ENCODE results near the gene DDX54. TPM values are rescaled to one million over a fixed set of nuclear protein-coding genes. Genes with fewer than 3 reads are reported as not detected.

DDX54 gene
- total and polyA plus RNA-seq, 2 of the 8 experiments (the other 6 are each of a cell fraction or from before 2014, with no cell fraction given): 64.9 to 113 TPM

- H3K36me3 ChIP-seq (ENCODE audit: control insufficient read depth in 2 of 4, insufficient read depth in 4 of 4, low read length in 3 of 4): peaks cover 20 to 52% (median 41%) of the 10 kb centered on the region in 4 experiments; a peak in 7 of 8 replicates
- H2BK15ac ChIP-seq (ENCODE audit: low read length): no peak overlapping the region
- H2BK5ac ChIP-seq (ENCODE audit: low read depth, low read length): peak overlapping the region; percentile 68
- FAIRE-seq (no peak), DNase-seq (ENCODE audit: low read depth in 1 of 2, low spot score in 2 of 2) (no peak)
- peaks cover 16 to 20% of the 10 kb centered on the region in 2 experiments for H4K20me1 ChIP-seq (replicated peaks in 1 of 2; ENCODE audit: control insufficient read depth in 1 of 2, insufficient read depth in 2 of 2, low read length in 2 of 2)
- peak overlapping the region; percentile 18 to 37; a peak in 2 of 4 replicates for H3K4me2 ChIP-seq (ENCODE audit: insufficient read depth in 1 of 2, low read depth in 2 of 2, low read length in 2 of 2)
- H4K8ac ChIP-seq (ENCODE audit: extremely low read depth, insufficient read depth, low read length): no peak overlapping the region; the same call in 1 of the 2 replicates
- peak in 1 of 2 experiments; percentile 42; a peak in 1 of 4 replicates for TF ChIP-seq SIN3A (conservative IDR thresholded peaks at IDR 0.05 in 1 of 2, IDR thresholded peaks at IDR 0.05 in 1 of 2; ENCODE audit: low read depth in 1 of 2, low read length in 2 of 2)
- peak; percentile 64; the same call in 1 of the 2 replicates for TF ChIP-seq RBBP5 (IDR thresholded peaks at IDR 0.05; ENCODE audit: borderline replicate concordance, low read depth, low read length)
- peak; percentile 61 for TF ChIP-seq ASH2L (IDR thresholded peaks at IDR 0.05; ENCODE audit: low read length)
- TF ChIP-seq SAP30 (IDR thresholded peaks at IDR 0.05; ENCODE audit: insufficient read depth, insufficient replicate concordance, low read length): peak; percentile 38
- TF ChIP-seq SUZ12 (IDR thresholded peaks at IDR 0.05; ENCODE audit: low read length): no peak
- H3K4me3 ChIP-seq (ENCODE audit: extremely low read depth in 1 of 4, insufficient read depth in 2 of 4, low read depth in 3 of 4, low read length in 4 of 4): no peak overlapping the region
- no peak overlapping the region for H3K56ac ChIP-seq (replicated peaks; ENCODE audit: insufficient read length, low read depth, low read length)
- no peaks in the 10 kb centered on the region for H3K27me3 ChIP-seq (replicated peaks in 1 of 4; ENCODE audit: control insufficient read depth in 3 of 4, extremely low read depth in 1 of 4, insufficient read depth in 3 of 4, low read length in 3 of 4)
- H3K14ac ChIP-seq (ENCODE audit: insufficient read length): no peak overlapping the region
- no peak overlapping the region for H3K4ac ChIP-seq (replicated peaks; ENCODE audit: insufficient read length, low read depth, low read length)
- H2AFZ ChIP-seq (ENCODE audit: low read length): no peak overlapping the region
- no peak overlapping the region for H2BK20ac ChIP-seq (ENCODE audit: low read length)
- no peaks in the 10 kb centered on the region; the same call in 1 of the 2 replicates for H3K79me1 ChIP-seq (ENCODE audit: low read depth, low read length)
- no peak overlapping the region for H4K5ac ChIP-seq (ENCODE audit: insufficient read length, low read depth, low read length)
- 77% methylated on average over 17 of the region's 25 CpGs; no CpG with 5 or more reads in 1 of the 2 experiments for WGBS, 2 experiments (ENCODE audit: extremely low coverage in 1 of 2, insufficient coverage in 1 of 2, insufficient read length in 1 of 2, insufficient replicate concordance in 2 of 2, low coverage in 1 of 2, low lambda C conversion rate in 2 of 2, missing lambda C conversion rate in 1 of 2)
- ChIA-PET POLR2A (ENCODE audit: partially characterized antibody) (interaction anchor here (0.8 to 4.3 kb wide), 9 partner anchors 8 to 61 kb away, joined by 3 to 28 read pairs (median 4); partner anchors contain the start of genes DDX54 and RITA1), CTCF (ENCODE audit: partially characterized antibody) (interaction anchor here (0.6 to 11.2 kb wide), 9 partner anchors 9 to 257 kb away, joined by 3 to 114 read pairs (median 4); partner anchors contain the start of gene RASAL1)
- H3K23ac ChIP-seq (ENCODE audit: insufficient read length): no peak overlapping the region
- H2AK5ac ChIP-seq (ENCODE audit: low read depth, low read length): no peak overlapping the region
- H4K91ac ChIP-seq (replicated peaks; ENCODE audit: insufficient read length, low read length): no peak overlapping the region
- no peak overlapping the region; a peak in 1 of 7 replicates for H3K9ac ChIP-seq (replicated peaks in 1 of 4; ENCODE audit: extremely low read depth in 1 of 4, low read depth in 3 of 4, low read length in 3 of 4)
- peak overlapping the region; percentile 39; the same call in 1 of the 2 replicates for H3K27ac ChIP-seq (ENCODE audit: low read depth, low read length)
- H2BK12ac ChIP-seq (ENCODE audit: low read depth, low read length): no peak overlapping the region
- H3K23me2 ChIP-seq (ENCODE audit: low read depth, low read length): 0 out of 2 replicates have a peak, but pooled peaks cover 3% of the 10 kb centered on the region
- H3K9me3 ChIP-seq (ENCODE audit: insufficient read depth in 2 of 2, low read depth in 1 of 2, low read length in 1 of 2): no peaks in the 10 kb centered on the region
- peaks cover 5 to 13% (median 9%) of the 10 kb centered on the region in 4 experiments for H3K4me1 ChIP-seq (replicated peaks in 1 of 4; ENCODE audit: control insufficient read depth in 3 of 4, insufficient read depth in 4 of 4, low read length in 3 of 4)
- H3K79me2 ChIP-seq (ENCODE audit: control insufficient read depth in 1 of 2, insufficient read depth in 2 of 2, low read length in 2 of 2): no peaks in the 10 kb centered on the region
- no peak overlapping the region for H2BK120ac ChIP-seq (replicated peaks; ENCODE audit: low read depth, low read length)
- no peak overlapping the region for H3K18ac ChIP-seq (ENCODE audit: extremely low read depth, low read length)
These were observed 22.9 kb downstream of the DDX54 start for GRCh38 chr12:113162102-113163029.
